Measurements from ENCODE around the gene ADH1A. TPM values are rescaled to one million over a fixed set of nuclear protein-coding genes. Genes with fewer than 3 reads are reported as not detected.

The ADH1A gene
- total and polyA plus RNA-seq, 9 of the 15 experiments (the other 6 are each of a cell fraction or from before 2014, with no cell fraction given), result not detected

GRCh38 chr4:99324979-99325378 lies 34.2 kb upstream of the ADH1A start:
- Histone ChIP-seq H3K27me3 (ENCODE audit: control insufficient read depth in 2 of 2, insufficient read depth in 2 of 2, low read length in 2 of 2) (no peaks in the 10 kb centered on the region), H3K9me1 (ENCODE audit: control insufficient read depth, insufficient read depth, low read length) (no peaks in the 10 kb centered on the region), H3K9me3 (replicated peaks; ENCODE audit: control insufficient read depth, insufficient read depth, low read depth, low read length) (no peaks in the 10 kb centered on the region), H3K4me2 (ENCODE audit: insufficient read depth, low read length) (no peak overlapping the region), H3K4me3 (no peak overlapping the region), H3K36me3 (ENCODE audit: control insufficient read depth, insufficient read depth, low read length) (no peaks in the 10 kb centered on the region), H3K4me1 (replicated peaks in 1 of 2; ENCODE audit: control insufficient read depth in 2 of 2, insufficient read depth in 2 of 2, low read length in 2 of 2) (no peaks in the 10 kb centered on the region), H3K79me2 (ENCODE audit: control insufficient read depth, insufficient read depth, low read length) (no peaks in the 10 kb centered on the region), H3K9ac (ENCODE audit: insufficient read depth in 1 of 2, low read depth in 2 of 2, low read length in 2 of 2) (no peak overlapping the region), H2AFZ (ENCODE audit: low read depth, low read length) (no peak overlapping the region), H3K27ac (ENCODE audit: extremely low read depth, low read depth, low read length) (no peak overlapping the region), H4K20me1 (replicated peaks; ENCODE audit: control insufficient read depth, insufficient read depth, low read length) (no peaks in the 10 kb centered on the region)
- no peak for DNase-seq (ENCODE audit: extremely low read depth in 1 of 4, low spot score in 3 of 4)
- 0% methylated on average over 3 of the region's 3 CpGs for WGBS (ENCODE audit: insufficient coverage, low coverage, missing lambda C conversion rate)
- ATAC-seq, result no peak
- BruUV-seq (replicated peaks), result no TSS peak
- in situ Hi-C loops (cut with MboI) (no loop called here), intact Hi-C loops (cut with micrococcal nuclease) (no loop called here)
- POLR2A ChIA-PET, result no interaction called here
- no peak for FAIRE-seq
- CTCF ChIA-PET (ENCODE audit: low intra/inter-chr PET ratio), result no interaction called here
- TF ChIP-seq NUFIP1 (IDR thresholded peaks at IDR 0.05; ENCODE audit: partially characterized antibody) (no peak), ZNF518B (CRISPR knock-in tag; IDR thresholded peaks at IDR 0.05) (no peak), PHB (CRISPR knock-in tag; IDR thresholded peaks at IDR 0.05) (no peak), ARHGAP35 (IDR thresholded peaks at IDR 0.05; ENCODE audit: partially characterized antibody) (no peak), ZFP91 (CRISPR knock-in tag; IDR thresholded peaks at IDR 0.05) (no peak), BRF2 (IDR thresholded peaks at IDR 0.05; ENCODE audit: borderline replicate concordance, insufficient read depth, insufficient read length) (no peak), ZNF717 (CRISPR knock-in tag; IDR thresholded peaks at IDR 0.05) (no peak), SIN3B (IDR thresholded peaks at IDR 0.05; ENCODE audit: low read depth) (no peak), DEAF1 (CRISPR knock-in tag; IDR thresholded peaks at IDR 0.05) (no peak), COPS2 (conservative IDR thresholded peaks at IDR 0.05) (no peak), ZNF79 (CRISPR knock-in tag; IDR thresholded peaks at IDR 0.05; ENCODE audit: low read depth) (no peak), ZBTB5 (IDR thresholded peaks at IDR 0.05) (no peak)
